Lung (tissue), 12 donors: ENCODE measurements around the gene SLAMF9. TPM values are rescaled to one million over a fixed set of nuclear protein-coding genes. Genes with fewer than 3 reads are reported as not detected.

ENCODE experiments used
- ATAC-seq: fragments of 200-7000 bp; cut with Tn5 transposase; one replicate; pipeline ENCODE4 v1.9.1; 2020; ENCODE audit warnings: moderate number of reproducible peaks; ENCODE audit not compliant: insufficient read depth, low FRiP score
- DNase-seq, 3 donors: peaks; one replicate each; pipeline ENCODE4 v3.0.0-alpha.2; 2013 to 2017
- H3K27ac ChIP-seq, 2 donors: one replicate each; pipeline ENCODE4 v1.5.1; 2013; ENCODE audit warnings: mild to moderate bottlenecking in 2 of 2, moderate library complexity in 2 of 2, control low read depth in 1 of 2, inconsistent platforms in 1 of 2, low read depth in 1 of 2, low read length in 1 of 2
- H3K27me3 ChIP-seq, 3 donors: one replicate each; pipeline ENCODE4 v1.5.1; 2013; ENCODE audit warnings: low read length in 2 of 3; ENCODE audit not compliant: control insufficient read depth in 3 of 3, insufficient read depth in 3 of 3
- H3K36me3 ChIP-seq, 4 donors: one replicate each; pipeline ENCODE4 v1.5.1; 2013; ENCODE audit warnings: low read length in 4 of 4, mild to moderate bottlenecking in 1 of 4, moderate library complexity in 1 of 4; ENCODE audit not compliant: control insufficient read depth in 4 of 4, insufficient read depth in 4 of 4
- H3K4me1 ChIP-seq, 5 donors: one replicate each; pipeline ENCODE4 v1.5.1; 2013; ENCODE audit warnings: low read length in 5 of 5, mild to moderate bottlenecking in 2 of 5, moderate library complexity in 1 of 5; ENCODE audit not compliant: control insufficient read depth in 5 of 5, insufficient read depth in 5 of 5
- H3K4me3 ChIP-seq: one replicate; pipeline ENCODE4 v1.5.1; 2013; ENCODE audit warnings: mild to moderate bottlenecking, control low read depth, moderate library complexity
- H3K9ac ChIP-seq, 2 donors: one replicate each; pipeline ENCODE4 v1.5.1; 2013; ENCODE audit warnings: low read length in 2 of 2, control low read depth in 1 of 2; ENCODE audit not compliant: insufficient read depth in 1 of 2
- H3K9me3 ChIP-seq, 4 donors: one replicate each; pipeline ENCODE4 v1.5.1; 2013; ENCODE audit warnings: low read length in 3 of 4, mild to moderate bottlenecking in 1 of 4, moderate library complexity in 1 of 4; ENCODE audit not compliant: control insufficient read depth in 4 of 4, insufficient read depth in 3 of 4
- CTCF ChIP-seq: IDR thresholded peaks from 2 replicates; pipeline ENCODE4 v1.5.1; 2012; ENCODE audit warnings: mild to moderate bottlenecking; ENCODE audit errors: control extremely low read depth, extremely low read depth
- WGBS, 2 donors: extraction: QIAGEN DNeasy Blood & Tissue Kit; methylation state at CpG; one replicate each; pipeline ENCODE4 v1.1.7; 2013; 5-methylcytosine and 5-hydroxymethylcytosine counted together
- polyA plus RNA-seq, 2 donors: library from polyadenylated mRNA; stranded (reverse); fragments of 200-250 nt; gene quantifications; one replicate each; pipeline ENCODE4 v1.2.1, GENCODE V29; 2013
- total RNA-seq, 2 donors: library from RNA; depleted of rRNA in 1 of 2; stranded (reverse); fragments of >200 nt in 1 of 2; gene quantifications; one replicate each; pipeline ENCODE4 v1.2.1, GENCODE V29; 2014 to 2021
- donor health status: control.
- donor health status: control.
- donor health status: Bipolar disorder and iron deficiency.
- donor health status: healthy.
- donor health status: DM: yes; HTN: yes; CAD: no.

The SLAMF9 gene
- total and polyA plus RNA-seq, 4 donors = 0.37 to 0.74 (median 0.40) TPM

DNA sequence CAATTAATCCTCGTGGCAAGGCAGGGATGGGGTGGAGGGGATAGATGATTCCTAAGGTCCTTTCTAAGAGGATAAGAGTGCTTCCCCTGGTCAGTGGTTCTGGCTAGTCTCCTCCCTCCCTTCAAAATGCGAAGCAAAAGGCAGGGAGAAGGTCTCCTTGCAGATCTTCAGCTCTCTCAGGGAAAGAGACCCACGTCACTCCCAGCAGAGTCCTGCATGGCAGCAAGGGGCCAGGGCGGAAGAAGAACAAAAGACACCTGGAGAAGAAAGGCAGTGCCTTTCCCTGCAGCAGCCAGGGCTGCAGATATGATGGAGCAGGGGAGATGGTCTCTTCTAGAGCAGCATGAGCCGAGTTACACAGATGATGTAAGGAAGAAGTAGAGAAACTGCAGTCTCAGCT lies 29.6 kb upstream of the SLAMF9 start:
- Histone ChIP-seq H3K27me3 (peaks cover 0 to 2% (median 0%) of the 10 kb centered on the region in 3 donors), H3K9me3 (no peaks in the 10 kb centered on the region), H3K4me1 (peaks cover 0 to 9% (median 0%) of the 10 kb centered on the region in 5 donors), H3K27ac (no peak overlapping the region), H3K9ac (no peak overlapping the region), H3K36me3 (no peaks in the 10 kb centered on the region), H3K4me3 (no peak overlapping the region)
- ATAC-seq = no peak
- TF ChIP-seq CTCF = no peak
- no peak for DNase-seq
- 81 to 84% methylated on average over 5 of the region's 5 CpGs for WGBS, 2 donors

GRCh38 chr1:159982280-159982679 lies 28.2 kb upstream of the SLAMF9 start:
- no peak for ATAC-seq
- Histone ChIP-seq H3K9ac (no peak overlapping the region), H3K4me1 (peaks cover 0 to 12% (median 0%) of the 10 kb centered on the region in 5 donors), H3K27ac (no peak overlapping the region), H3K27me3 (peaks cover 0 to 2% (median 0%) of the 10 kb centered on the region in 3 donors), H3K36me3 (no peaks in the 10 kb centered on the region), H3K9me3 (no peaks in the 10 kb centered on the region), H3K4me3 (no peak overlapping the region)
- DNase-seq = no peak
- WGBS, 2 donors = 62 to 72% methylated on average over 5 to 6 of the region's 6 CpGs
- no peak for TF ChIP-seq CTCF

DNA sequence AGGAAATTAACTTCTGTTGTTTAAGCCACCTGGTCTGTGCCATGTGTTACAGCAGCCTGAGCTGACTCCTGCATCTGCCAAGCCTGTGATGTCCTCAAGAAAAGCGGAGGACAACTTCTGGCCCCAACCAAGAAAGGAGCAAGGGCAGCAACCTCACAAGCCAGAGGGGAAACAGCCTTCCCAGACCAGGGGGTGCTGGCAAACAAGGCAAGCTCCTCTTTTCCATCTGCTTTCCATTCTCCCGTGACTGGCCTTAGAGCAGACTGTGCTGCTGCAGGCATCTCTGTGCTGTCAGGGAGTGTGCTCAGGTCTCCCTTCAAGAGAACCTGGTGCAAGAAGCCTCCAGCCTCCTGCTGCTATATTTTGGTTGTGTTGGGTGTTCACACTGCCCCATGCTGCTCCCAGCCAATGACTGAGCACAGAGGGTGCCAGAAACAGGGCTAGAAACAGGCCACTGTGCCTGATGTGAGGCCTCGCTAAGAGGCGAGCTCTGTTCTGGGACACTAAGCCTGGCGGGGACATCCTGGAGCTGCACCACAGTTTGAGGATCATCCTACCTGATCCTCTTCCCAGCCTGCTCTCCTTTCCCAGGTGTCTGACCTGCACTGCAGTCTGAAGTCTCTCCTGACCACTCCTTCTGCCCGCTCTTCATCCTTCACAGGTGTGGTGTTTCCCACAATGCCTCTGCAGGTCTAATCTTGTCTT lies 27.5 kb upstream of the SLAMF9 start:
- DNase-seq (no peak), ATAC-seq (no peak)
- no peaks in the 10 kb centered on the region for H3K36me3 ChIP-seq
- peaks cover 0 to 12% (median 0%) of the 10 kb centered on the region in 5 donors for H3K4me1 ChIP-seq
- no peak overlapping the region for H3K9ac ChIP-seq
- no peaks in the 10 kb centered on the region for H3K9me3 ChIP-seq
- H3K4me3 ChIP-seq = no peak overlapping the region
- H3K27ac ChIP-seq = no peak overlapping the region
- WGBS, 2 donors = 95 to 98% methylated on average over 6 of the region's 6 CpGs
- TF ChIP-seq CTCF = no peak
- H3K27me3 ChIP-seq = peaks cover 0 to 2% (median 0%) of the 10 kb centered on the region in 3 donors

DNA sequence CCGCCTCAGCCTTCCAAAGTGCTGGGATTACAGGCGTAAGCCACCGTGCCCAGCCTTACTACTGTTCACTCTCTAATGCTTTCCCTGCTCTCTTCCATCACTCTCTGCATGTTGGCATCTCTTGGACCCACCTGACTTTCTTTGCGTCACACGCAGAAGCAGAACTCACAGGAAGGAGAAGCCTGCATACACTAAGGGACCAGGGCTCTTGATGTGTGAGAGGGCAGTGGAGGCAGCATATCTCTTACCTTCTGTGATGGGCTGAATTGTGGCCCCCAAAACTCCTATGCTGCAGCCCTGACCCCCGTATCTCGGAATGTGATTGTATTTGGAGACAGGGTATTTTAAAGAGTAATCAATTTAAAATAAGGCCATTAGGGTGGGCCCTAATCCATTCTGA lies 26.7 kb upstream of the SLAMF9 start:
- WGBS, 2 donors = 96 to 97% methylated on average over 7 of the region's 7 CpGs
- Histone ChIP-seq H3K36me3 (no peaks in the 10 kb centered on the region), H3K9me3 (no peaks in the 10 kb centered on the region), H3K4me1 (peaks cover 0 to 12% (median 0%) of the 10 kb centered on the region in 5 donors), H3K27me3 (peaks cover 0 to 2% (median 0%) of the 10 kb centered on the region in 3 donors), H3K9ac (no peak overlapping the region), H3K27ac (no peak overlapping the region), H3K4me3 (no peak overlapping the region)
- no peak for TF ChIP-seq CTCF
- no peak for ATAC-seq
- DNase-seq = no peak
